ENCODE measurements around the gene CXCL1.

DNA sequence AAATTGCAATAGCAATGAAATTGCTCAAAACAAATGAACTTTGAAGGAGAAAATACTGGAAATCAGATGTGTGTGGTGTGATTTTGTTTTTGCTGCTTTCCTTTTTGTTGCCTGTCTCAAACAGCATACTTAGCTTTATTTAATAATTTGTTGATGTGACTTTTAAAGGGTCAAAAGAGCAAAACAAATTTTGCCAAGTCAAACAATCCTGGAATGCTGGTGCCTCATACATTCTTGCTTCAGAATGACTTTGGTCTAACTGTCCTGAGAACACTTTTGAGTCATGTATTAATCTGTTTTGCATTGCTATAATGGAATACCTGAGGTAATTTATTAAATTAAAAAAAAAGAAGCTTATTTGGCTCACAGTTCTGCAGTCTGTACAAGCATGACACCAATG is 12.7 kb upstream of the CXCL1 start:
- TF ChIP-seq EP300 (IDR thresholded peaks at IDR 0.05), result no peak
- TF ChIP-seq, protein P1, sequence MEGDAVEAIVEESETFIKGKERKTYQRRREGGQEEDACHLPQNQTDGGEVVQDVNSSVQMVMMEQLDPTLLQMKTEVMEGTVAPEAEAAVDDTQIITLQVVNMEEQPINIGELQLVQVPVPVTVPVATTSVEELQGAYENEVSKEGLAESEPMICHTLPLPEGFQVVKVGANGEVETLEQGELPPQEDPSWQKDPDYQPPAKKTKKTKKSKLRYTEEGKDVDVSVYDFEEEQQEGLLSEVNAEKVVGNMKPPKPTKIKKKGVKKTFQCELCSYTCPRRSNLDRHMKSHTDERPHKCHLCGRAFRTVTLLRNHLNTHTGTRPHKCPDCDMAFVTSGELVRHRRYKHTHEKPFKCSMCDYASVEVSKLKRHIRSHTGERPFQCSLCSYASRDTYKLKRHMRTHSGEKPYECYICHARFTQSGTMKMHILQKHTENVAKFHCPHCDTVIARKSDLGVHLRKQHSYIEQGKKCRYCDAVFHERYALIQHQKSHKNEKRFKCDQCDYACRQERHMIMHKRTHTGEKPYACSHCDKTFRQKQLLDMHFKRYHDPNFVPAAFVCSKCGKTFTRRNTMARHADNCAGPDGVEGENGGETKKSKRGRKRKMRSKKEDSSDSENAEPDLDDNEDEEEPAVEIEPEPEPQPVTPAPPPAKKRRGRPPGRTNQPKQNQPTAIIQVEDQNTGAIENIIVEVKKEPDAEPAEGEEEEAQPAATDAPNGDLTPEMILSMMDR (IDR thresholded peaks at IDR 0.05), result no peak
- TF ChIP-seq POLR2A (IDR thresholded peaks at IDR 0.05; ENCODE audit: low read depth), result no peak
- TF ChIP-seq POLR2AphosphoS5 (IDR thresholded peaks at IDR 0.05), result no peak

Measured in esophagus muscularis mucosa (tissue), 4 donors.